Erythroblast (primary cell): ENCODE measurements around the gene C22orf31.

ENCODE experiments used
- GATA1 ChIP-seq: IDR thresholded peaks from 2 replicates; pipeline ENCODE4 v1.6.1; 2011; ENCODE audit warnings: low read depth, mild to moderate bottlenecking, control low read depth, low read length, moderate library complexity
- POLR2A ChIP-seq: IDR thresholded peaks from 2 replicates; pipeline ENCODE4 v1.6.1; 2011; ENCODE audit warnings: mild to moderate bottlenecking, low read length

DNA sequence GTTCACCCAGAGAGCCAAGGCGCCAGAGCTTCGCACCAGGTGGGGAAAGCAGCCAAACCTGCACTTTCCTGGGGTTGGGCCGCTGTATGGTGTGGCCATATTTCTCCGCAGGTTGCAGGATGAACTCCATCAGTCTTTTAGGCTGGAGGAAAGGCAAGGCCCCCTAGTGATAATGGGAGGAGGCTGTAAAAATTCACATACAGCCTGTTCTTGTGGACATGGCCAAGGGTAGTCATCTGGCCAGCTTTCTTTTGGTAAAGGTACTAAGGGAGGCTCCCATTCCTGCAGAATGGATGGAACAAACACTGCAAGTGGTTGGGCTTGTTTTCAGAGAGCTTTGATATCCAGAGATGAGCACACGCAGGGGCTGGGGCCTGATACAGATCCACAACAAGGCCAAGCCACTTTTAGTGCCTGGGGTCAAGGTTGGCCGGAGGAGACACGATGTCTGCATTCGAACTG is 29.6 kb downstream of the C22orf31 start:
- TF ChIP-seq POLR2A, result no peak
- TF ChIP-seq GATA1, result no peak
